HG02870 (cell line): Measurements from ENCODE around the gene SCFD1.
"Not testable (repeated sequence)": the region's sequence is repeated elsewhere in the genome, so short reads cannot be mapped to it uniquely, and the experiment has no call there.

ENCODE experiments used
- ATAC-seq: cut with Tn5 transposase; IDR thresholded peaks from one replicate; pipeline ENCODE4 v1.9.1; 2021; ENCODE audit warnings: mild to moderate bottlenecking, moderate library complexity; ENCODE audit not compliant: unreplicated experiment

Gene SCFD1

GRCh38 chr14:30621940-30622830 lies at the start of gene SCFD1:
SCFD1 (plus strand) TSS chr14:30622319; CDS start chr14:30622339, 20 bp downstream.
- ATAC-seq, result peak; percentile 87

GRCh38 chr14:30572771-30573170 lies 49.3 kb upstream of the SCFD1 start:
- ATAC-seq, result no peak

- ATAC-seq, result no peak
These were observed 48.8 kb upstream of the SCFD1 start for GRCh38 chr14:30573226-30573814.

- no peak for ATAC-seq
These were observed 48.2 kb upstream of the SCFD1 start for GRCh38 chr14:30573966-30574365.

GRCh38 chr14:30574777-30575176 lies 47.3 kb upstream of the SCFD1 start:
- not testable (repeated sequence) for ATAC-seq

- ATAC-seq, result not testable (repeated sequence)
These were observed 45.8 kb upstream of the SCFD1 start for GRCh38 chr14:30576333-30576732.

GRCh38 chr14:30580616-30581282 lies 41.4 kb upstream of the SCFD1 start:
- ATAC-seq, result no peak

- no peak for ATAC-seq
These were observed 40.9 kb upstream of the SCFD1 start for GRCh38 chr14:30581283-30581625.

- no peak for ATAC-seq
These were observed 39.7 kb upstream of the SCFD1 start for GRCh38 chr14:30582376-30582775.

GRCh38 chr14:30584058-30584630 lies 38.0 kb upstream of the SCFD1 start:
- no peak for ATAC-seq

- ATAC-seq, result no peak
These were observed 36.9 kb upstream of the SCFD1 start for GRCh38 chr14:30585204-30585603.

GRCh38 chr14:30587141-30587540 lies 35.0 kb upstream of the SCFD1 start:
- ATAC-seq, result no peak

GRCh38 chr14:30588873-30589272 lies 33.2 kb upstream of the SCFD1 start:
- no peak for ATAC-seq

- no peak for ATAC-seq
These were observed 25.2 kb upstream of the SCFD1 start for GRCh38 chr14:30596935-30597334.

GRCh38 chr14:30597504-30597903 lies 24.6 kb upstream of the SCFD1 start:
- no peak for ATAC-seq

- peak; percentile 53 for ATAC-seq
These were observed 20.9 kb upstream of the SCFD1 start for GRCh38 chr14:30600922-30601918.

GRCh38 chr14:30603402-30603801 lies 18.7 kb upstream of the SCFD1 start:
- ATAC-seq, result no peak

- ATAC-seq, result not testable (repeated sequence)
These were observed 17.4 kb upstream of the SCFD1 start for GRCh38 chr14:30604696-30605095.

- ATAC-seq, result no peak
These were observed 14.9 kb upstream of the SCFD1 start for GRCh38 chr14:30607156-30607780.

- ATAC-seq, result no peak
These were observed 13.5 kb upstream of the SCFD1 start for GRCh38 chr14:30608533-30609006.
